ENCODE results near the gene APOE.
A peak's percentile ranks its signal among the peaks of the same experiment; 100 is the strongest.
"Not testable (repeated sequence)": the region's sequence is repeated elsewhere in the genome, so short reads cannot be mapped to it uniquely, and the experiment has no call there.

APOE gene

DNA sequence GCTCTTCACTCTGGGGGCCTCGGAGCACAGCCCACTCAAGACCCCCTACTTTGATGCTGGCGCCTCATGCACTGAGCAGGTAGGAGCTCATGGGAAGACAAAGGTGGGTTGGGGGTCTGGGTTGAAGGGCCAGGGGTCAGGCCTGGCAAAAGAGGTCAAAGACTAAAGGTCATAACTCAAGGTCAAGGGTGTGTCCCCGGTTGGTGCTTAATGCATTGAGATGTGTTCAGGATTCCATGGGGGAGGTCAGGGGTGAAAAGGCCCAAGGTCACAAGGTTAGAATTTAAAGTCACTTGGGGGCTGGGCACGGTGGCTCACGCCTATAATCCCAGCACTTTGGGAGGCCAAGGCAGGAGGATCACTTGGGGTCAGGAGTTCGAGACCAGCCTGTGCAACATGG, 19.5 kb upstream of the APOE start:
- no peak for DNase-seq

DNA sequence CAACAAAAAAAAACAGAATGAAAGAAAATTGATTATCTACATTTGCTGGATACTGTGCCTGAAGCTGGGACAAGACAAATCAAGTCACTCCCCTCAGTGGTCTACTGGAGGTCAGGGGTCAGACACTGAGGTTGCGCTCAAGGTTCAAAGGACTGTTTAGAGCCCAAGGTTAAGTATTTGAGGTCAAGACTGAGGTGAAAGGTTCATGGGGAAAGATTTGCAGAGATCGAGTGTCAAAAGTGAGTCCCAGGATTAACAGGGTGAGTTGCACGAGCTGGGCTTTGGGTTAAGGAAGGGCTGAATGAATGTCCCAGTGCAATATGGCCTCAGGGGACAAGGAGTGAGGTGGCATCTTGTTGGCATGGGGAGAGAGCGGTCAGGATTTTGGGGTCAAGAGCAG, 17.9 kb upstream of the APOE start:
- no peak for DNase-seq

DNA sequence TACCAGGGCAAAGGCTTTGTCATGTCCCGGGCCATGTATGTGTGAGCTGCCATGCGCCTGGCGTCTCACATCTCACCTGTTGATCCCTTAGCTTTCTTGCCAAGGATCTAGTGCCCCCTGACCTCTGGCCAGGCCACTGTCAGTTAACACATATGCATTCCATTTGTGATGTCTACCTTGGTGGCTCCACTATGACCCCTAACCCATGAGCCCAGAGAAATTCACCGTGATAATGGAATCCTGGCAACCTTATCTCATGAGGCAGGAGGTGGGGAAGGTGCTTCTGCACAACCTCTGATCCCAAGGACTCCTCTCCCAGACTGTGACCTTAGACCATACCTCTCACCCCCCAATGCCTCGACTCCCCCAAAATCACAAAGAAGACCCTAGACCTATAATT, 17.3 kb upstream of the APOE start:
- not testable (repeated sequence) for DNase-seq

DNA sequence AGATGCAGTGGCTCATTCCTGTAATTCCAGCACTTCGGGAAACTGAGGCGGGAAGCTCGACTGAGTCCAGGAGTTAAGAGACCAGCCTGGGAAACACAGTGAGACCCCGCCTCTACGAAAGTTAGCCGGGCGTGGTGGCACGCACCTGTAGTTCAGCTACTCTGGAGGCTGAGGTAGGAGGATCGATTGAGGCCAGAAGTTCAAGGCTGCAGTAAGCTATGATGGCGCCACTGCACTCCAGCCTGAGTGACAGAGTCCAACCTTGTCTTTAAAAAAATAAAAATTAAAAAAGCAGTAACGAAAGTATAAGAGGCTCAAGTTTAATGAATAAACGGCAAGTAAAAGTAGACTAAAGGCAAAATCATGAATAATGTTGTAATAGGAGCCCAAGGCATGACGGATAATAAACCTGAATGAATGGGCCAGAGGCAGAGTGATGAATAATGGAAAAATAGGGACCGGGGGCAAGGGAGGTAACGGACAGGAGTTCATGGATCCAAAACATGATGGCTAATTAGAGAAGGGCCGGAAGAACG, 15.7 kb upstream of the APOE start:
- DNase-seq = no peak

DNA sequence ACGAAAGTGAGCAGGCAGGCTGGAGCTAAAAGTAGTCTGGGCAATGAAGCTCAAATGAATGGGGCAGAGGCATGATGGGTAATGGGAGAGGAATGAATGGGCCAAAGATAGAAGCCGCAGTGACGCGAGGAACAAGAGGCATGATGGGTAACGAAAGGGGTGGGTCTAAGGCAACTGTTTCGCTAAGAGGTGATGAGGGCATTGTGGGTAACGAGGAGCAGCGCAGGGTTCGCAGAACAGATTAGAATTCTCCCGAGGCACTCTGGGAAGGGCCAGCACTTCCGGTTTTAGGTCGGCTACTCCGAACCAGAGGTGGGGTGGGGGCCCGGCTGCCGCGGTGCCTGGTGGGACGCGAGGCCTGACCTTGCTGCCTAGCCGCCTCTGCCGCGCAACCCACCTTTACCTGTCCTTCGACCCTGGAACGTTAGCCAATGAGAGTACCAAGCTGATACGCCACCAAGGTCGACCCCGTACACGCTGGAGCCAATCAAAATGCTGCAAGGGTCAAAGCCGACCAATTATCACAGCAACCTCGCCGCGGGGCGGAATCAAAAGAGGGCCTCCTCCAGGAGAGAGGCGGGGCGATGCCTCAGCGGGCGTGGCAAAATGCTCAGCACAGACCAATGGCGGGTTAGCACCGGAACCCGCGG, 15.1 kb upstream of the APOE start:
- DNase-seq = peak; percentile 100

DNA sequence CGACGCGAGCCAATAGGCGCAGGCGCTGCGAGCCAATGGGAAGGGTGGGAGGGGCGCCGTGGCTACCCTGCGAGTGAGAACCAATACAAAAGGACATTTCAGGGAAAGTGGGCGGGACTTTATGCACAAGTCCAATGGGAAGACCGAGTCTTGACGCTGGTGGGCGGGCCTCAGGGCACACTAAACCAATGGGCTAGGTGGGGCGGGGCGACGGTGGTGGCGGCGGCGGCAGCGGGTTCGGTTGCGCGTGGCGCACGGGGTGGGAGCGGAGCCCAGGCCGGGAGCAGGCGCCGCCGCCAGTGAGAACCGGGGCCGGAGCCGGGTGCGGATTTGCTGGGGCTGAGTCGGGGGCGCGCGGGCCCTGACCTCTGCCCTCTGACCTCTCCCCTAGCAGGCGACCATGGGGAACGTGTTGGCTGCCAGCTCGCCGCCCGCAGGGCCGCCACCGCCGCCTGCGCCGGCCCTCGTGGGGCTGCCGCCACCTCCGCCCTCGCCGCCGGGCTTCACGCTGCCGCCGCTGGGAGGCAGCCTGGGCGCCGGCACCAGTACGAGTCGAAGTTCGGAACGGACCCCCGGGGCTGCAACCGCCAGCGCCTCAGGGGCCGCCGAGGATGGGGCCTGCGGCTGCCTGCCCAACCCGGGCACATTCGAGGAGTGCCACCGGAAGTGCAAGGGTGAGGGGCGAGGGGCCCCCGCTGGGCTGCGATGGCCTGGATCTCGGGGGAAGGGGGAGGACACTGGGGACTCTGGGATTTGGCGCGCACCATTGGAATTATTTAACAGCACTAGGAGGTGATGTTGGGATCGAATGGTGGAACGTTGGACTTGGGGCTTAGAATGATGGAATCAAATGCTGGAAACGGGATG, 14.3 kb upstream of the APOE start, which contains the start of gene TOMM40:
Gene TOMM40, plus strand, starts transcription at position 239 of the 867 bp plus-strand sequence. Its CDS starts 162 bp downstream, at position 401.
- peak; percentile 40 to 54 for DNase-seq

DNA sequence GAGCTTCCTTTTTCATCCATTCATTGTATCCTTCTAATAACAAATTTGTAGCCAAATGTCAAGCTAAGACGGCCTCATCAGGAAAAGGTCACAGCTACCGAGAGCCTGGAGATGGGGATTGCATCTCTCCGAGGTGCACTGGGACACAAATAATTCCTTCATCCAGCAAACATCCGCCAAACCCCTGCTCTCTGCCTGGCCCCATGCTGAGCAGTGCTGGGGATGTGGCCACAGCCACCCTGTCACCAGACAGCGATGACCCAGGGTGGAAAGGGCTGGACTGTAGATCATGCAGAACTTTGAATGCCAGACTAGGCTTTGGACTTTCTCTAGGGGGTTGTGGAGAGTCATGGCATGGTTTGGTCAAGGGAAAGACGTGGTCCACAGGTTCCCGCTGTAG, 12.7 kb upstream of the APOE start:
- DNase-seq = no peak

DNA sequence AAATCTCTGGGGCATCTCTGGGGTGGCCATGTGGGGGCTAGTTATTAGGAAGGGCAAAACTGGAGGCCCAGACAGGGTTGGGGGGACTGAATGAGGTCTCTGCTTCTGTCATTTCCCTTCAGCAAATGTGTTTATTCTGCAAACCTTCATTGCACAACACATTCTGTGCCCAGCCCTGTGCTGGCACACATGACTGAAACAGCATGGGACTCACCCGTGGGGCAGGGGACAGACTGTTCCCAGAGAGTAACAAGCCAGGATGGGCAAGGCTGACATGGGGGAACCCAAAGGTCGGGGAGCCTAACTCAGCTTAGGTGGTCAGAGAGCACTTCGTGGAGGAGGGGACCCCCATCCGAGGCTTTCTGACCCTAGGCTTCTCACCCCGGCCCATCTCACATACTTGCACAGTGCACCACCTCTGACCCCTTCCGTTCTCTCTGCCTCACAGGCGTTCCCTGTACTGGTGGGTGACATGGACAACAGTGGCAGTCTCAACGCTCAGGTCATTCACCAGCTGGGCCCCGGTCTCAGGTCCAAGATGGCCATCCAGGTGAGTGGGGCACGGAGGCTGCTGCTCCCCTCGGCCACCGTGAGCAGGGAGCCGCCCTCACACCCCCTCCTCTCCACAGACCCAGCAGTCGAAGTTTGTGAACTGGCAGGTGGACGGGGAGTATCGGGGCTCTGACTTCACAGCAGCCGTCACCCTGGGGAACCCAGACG, 12.1 kb upstream of the APOE start:
- DNase-seq = no peak

DNA sequence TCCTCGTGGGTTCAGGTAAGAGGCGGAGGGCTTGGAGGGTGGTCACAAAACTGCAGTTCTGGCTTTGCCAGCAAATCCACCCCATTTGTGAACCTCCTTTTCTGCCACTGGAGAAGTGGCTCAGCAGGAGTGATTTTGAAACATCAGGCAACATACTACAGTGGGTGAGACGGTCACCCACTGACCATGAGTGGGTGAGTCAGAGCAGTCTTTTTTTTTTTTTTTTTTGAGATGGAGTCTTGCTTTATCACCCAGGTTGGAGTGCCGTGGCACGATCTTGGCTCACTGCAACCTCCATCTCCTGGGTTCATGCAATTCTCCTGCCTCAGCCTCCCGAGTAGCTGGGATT, 11.6 kb upstream of the APOE start:
- DNase-seq = no peak

DNA sequence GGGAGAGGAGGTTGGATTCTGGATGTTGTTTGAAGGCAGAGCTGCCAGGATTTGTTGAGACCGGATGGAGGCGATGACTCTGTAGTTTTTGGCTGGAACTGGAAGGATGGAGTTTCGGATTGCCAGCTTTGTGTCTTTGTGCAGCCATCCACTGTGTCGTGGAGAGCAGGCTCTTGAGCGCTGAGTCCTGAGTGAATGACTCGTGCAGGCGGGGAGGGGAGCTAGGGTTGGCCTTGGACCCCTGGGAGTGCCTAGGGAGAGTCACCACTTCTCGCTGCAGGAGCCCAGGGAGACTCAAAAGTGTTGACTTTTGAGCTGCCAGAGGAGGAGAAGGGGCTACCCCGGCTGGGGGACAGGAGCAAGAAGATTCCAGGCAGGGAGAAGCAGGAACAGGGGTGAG, 10.7 kb upstream of the APOE start:
- no peak for DNase-seq

DNA sequence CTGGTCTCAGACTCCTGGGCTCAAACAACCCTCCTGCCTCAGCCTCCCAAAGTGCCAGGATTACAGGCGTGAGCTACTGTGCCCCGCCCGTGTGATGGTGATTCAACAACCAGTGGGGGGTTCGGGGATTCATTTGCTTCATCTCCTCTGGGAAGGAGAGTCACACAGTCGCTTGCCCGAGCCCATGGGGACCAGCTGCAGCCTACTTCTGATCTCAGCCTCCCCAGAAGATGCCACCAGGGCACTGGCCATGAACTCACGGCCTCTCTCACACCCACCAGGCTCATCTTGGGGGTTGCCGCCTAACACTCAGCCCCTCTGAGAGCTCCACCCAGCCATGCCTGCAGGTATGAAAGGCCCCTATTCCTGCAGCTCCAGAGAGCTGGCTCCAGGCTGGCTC, 7.8 kb upstream of the APOE start:
- DNase-seq = no peak

DNA sequence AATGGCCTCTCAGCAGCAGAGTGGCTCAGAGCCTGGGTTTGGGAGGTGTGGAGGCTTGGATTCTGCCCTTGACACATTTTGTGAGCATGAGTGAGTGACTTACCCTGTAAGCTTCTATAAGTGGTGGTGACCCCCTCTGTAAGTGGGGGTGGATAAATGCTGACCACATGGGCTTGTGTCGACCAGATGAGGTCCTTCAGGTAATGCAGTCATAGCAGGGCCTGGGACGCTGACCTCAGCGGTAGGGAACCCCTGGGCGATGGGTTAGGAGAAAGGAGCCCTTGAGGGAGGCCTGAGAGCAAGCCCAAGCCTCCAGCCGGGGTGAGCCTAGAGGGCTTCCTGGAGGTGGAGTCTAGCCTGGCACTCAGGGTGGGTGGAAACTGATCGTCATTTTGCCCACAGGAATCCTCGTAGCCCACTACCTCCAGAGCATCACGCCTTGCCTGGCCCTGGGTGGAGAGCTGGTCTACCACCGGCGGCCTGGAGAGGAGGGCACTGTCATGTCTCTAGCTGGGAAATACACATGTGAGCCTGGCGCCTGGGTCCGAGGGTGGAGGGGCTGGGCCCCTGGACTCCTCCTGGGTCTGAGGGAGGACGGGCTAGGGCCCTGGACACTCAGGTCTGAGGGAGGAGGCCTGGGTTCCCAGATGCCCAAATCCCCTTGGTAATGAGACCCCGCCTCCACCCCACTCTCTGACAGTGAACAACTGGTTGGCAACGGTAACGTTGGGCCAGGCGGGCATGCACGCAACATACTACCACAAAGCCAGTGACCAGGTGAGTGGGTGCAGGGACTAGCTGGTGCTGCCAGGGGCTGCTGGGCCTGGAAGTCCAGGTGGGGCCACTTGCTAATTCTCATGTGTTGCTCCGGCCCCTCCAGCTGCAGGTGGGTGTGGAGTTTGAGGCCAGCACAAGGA, 5.0 kb upstream of the APOE start:
- DNase-seq = no peak

DNA sequence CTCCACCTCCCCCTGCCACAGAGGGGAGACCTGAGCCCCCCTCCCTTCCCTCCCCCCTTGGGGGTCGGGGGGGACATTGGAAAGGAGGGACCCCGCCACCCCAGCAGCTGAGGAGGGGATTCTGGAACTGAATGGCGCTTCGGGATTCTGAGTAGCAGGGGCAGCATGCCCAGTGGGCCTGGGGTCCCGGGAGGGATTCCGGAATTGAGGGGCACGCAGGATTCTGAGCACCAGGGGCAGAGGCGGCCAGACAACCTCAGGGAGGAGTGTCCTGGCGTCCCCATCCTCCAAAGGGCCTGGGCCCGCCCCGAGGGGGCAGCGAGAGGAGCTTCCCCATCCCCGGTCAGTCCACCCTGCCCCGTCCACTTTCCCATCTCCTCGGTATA, 2.4 kb upstream of the APOE start:
- DNase-seq = no peak

DNA sequence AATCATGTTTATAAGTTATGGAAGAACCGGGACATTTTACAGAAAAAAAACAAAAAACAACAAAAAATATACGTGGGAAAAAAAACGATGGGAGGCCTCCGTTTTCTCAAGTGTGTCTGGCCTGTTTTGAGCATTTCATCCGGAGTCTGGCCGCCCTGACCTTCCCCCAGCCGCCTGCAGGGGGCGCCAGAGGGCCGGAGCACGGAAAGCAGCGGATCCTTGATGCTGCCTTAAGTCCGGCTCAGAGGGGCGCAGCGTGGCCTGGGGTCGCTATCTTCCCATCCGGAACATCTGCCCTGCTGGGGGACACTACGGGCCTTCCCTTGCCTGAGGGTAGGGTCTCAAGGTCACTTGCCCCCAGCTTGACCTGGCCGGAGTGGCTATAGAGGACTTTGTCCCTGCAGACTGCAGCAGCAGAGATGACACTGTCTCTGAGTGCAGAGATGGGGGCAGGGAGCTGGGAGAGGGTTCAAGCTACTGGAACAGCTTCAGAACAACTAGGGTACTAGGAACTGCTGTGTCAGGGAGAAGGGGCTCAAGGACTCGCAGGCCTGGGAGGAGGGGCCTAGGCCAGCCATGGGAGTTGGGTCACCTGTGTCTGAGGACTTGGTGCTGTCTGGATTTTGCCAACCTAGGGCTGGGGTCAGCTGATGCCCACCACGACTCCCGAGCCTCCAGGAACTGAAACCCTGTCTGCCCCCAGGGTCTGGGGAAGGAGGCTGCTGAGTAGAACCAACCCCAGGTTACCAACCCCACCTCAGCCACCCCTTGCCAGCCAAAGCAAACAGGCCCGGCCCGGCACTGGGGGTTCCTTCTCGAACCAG, 1.8 kb upstream of the APOE start:
- DNase-seq = peak; percentile 83 to 85

DNA sequence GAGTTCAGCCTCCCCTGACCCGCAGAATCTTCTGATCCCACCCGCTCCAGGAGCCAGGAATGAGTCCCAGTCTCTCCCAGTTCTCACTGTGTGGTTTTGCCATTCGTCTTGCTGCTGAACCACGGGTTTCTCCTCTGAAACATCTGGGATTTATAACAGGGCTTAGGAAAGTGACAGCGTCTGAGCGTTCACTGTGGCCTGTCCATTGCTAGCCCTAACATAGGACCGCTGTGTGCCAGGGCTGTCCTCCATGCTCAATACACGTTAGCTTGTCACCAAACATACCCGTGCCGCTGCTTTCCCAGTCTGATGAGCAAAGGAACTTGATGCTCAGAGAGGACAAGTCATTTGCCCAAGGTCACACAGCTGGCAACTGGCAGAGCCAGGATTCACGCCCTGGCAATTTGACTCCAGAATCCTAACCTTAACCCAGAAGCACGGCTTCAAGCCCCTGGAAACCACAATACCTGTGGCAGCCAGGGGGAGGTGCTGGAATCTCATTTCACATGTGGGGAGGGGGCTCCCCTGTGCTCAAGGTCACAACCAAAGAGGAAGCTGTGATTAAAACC, 1.1 kb upstream of the APOE start:
- peak in 1 of 2 donors; percentile 35 for DNase-seq

DNA sequence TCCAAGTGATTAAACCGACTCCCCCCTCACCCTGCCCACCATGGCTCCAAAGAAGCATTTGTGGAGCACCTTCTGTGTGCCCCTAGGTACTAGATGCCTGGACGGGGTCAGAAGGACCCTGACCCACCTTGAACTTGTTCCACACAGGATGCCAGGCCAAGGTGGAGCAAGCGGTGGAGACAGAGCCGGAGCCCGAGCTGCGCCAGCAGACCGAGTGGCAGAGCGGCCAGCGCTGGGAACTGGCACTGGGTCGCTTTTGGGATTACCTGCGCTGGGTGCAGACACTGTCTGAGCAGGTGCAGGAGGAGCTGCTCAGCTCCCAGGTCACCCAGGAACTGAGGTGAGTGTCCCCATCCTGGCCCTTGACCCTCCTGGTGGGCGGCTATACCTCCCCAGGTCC, 2.0 kb downstream of the APOE start:
- DNase-seq = no peak

DNA sequence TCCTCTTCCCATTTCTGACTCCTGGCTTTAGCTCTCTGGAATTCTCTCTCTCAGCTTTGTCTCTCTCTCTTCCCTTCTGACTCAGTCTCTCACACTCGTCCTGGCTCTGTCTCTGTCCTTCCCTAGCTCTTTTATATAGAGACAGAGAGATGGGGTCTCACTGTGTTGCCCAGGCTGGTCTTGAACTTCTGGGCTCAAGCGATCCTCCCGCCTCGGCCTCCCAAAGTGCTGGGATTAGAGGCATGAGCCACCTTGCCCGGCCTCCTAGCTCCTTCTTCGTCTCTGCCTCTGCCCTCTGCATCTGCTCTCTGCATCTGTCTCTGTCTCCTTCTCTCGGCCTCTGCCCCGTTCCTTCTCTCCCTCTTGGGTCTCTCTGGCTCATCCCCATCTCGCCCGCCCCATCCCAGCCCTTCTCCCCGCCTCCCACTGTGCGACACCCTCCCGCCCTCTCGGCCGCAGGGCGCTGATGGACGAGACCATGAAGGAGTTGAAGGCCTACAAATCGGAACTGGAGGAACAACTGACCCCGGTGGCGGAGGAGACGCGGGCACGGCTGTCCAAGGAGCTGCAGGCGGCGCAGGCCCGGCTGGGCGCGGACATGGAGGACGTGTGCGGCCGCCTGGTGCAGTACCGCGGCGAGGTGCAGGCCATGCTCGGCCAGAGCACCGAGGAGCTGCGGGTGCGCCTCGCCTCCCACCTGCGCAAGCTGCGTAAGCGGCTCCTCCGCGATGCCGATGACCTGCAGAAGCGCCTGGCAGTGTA, 2.7 kb downstream of the APOE start:
- no peak for DNase-seq

DNA sequence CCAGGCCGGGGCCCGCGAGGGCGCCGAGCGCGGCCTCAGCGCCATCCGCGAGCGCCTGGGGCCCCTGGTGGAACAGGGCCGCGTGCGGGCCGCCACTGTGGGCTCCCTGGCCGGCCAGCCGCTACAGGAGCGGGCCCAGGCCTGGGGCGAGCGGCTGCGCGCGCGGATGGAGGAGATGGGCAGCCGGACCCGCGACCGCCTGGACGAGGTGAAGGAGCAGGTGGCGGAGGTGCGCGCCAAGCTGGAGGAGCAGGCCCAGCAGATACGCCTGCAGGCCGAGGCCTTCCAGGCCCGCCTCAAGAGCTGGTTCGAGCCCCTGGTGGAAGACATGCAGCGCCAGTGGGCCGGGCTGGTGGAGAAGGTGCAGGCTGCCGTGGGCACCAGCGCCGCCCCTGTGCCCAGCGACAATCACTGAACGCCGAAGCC, 3.3 kb downstream of the APOE start:
- DNase-seq = no peak

DNA sequence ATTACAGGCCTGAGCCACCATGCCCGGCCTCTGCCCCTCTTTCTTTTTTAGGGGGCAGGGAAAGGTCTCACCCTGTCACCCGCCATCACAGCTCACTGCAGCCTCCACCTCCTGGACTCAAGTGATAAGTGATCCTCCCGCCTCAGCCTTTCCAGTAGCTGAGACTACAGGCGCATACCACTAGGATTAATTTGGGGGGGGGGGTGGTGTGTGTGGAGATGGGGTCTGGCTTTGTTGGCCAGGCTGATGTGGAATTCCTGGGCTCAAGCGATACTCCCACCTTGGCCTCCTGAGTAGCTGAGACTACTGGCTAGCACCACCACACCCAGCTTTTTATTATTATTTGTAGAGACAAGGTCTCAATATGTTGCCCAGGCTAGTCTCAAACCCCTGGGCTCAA, 4.2 kb downstream of the APOE start:
- DNase-seq = no peak

DNA sequence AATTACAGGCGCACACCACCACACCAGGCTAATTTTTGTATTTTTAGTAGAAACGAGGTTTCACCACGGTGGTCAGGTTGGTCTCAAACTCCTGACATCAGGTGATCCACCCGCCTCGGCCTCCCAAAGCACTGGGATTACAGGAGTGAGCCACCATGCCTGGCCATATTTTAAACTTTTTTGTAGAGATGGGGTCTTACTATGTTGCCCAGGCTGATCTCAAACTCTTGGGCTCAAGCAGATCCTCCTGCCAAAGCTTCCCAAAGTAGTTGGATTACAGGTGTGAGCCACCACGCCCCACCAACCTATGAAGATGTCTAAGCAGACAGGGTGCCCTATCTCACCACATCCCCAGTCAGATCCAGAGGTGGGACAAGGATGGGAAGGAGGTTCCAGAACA, 6.3 kb downstream of the APOE start:
- DNase-seq = not testable (repeated sequence)

All from stimulated activated CD4-positive, alpha-beta T cell treated with anti-CD3 and anti-CD28 coated beads, Interleukin-2, amount 100 ng/mL, for 24 hours (primary cell).